ENCODE data around the gene SH3RF1. TPM values are rescaled to one million over a fixed set of nuclear protein-coding genes. Genes with fewer than 3 reads are reported as not detected.
"Not testable (repeated sequence)": the region's sequence is repeated elsewhere in the genome, so short reads cannot be mapped to it uniquely, and the experiment has no call there.

The SH3RF1 gene
- total RNA-seq, 1 experiment from 2014 or later, result 59.5 TPM

DNA sequence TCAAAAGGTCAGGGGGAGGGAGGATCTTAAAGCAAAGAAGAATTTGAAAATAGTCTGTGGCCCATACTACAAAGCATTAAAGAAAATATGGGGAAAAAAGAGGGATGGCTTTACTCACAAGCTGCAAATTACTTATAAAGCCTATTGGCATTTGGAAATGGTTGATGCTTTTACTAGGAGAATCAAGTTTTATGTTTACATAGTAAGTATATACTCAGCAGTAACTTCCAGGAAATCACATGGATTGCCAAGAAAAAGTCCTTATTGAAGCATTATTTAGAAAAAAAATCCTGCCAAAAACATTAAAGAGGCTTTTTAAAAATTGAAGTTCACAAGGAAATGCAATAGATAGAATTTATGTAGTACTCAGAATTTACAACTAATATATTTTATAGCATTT lies 8.4 kb upstream of the SH3RF1 start (continued):
- TF ChIP-seq YY1 (IDR thresholded peaks at IDR 0.05; ENCODE audit: extremely low read depth, insufficient replicate concordance, low read depth, low read length) (no peak), FOSL1 (IDR thresholded peaks at IDR 0.05; ENCODE audit: low read depth) (no peak), SIN3A (IDR thresholded peaks at IDR 0.05; ENCODE audit: low read depth) (no peak), CBX3 (IDR thresholded peaks at IDR 0.05; ENCODE audit: low read depth) (no peak)
- TF ChIP-seq, protein P1, sequence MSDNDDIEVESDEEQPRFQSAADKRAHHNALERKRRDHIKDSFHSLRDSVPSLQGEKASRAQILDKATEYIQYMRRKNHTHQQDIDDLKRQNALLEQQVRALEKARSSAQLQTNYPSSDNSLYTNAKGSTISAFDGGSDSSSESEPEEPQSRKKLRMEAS (IDR thresholded peaks at IDR 0.05), result no peak

DNA sequence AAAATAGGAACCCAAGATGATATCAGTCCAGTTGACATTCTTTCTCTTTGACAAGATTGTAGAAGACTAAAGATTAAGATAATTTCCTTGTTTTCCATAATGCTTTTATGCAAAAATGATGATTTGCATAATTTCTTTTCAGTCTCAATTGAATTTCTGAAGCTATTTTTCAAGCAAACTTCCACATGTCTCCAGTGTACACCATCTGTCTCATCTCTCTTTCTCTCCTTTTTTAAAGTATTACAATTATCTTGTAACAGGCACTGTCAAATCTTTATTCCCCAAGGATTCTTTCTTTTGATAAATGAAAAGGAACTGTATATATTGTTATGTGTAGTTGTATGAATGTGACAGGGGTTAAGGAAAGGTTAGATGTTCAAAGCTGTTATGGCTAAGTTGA lies 7.9 kb upstream of the SH3RF1 start:
- Histone ChIP-seq H3K27ac (ENCODE audit: low read depth, low read length) (no peak overlapping the region), H3K4me3 (replicated peaks in 1 of 2; ENCODE audit: low read depth in 1 of 2, low read length in 2 of 2) (no peak overlapping the region), H3K36me3 (ENCODE audit: control insufficient read depth in 1 of 2, insufficient read depth in 2 of 2, low read length in 2 of 2) (no peaks in the 10 kb centered on the region), H3K9me2 (ENCODE audit: insufficient read depth) (no peaks in the 10 kb centered on the region), H3K27me3 (ENCODE audit: insufficient read depth, low read length) (no peaks in the 10 kb centered on the region), H3K4me2 (ENCODE audit: low read length) (no peak overlapping the region), H4K20me1 (ENCODE audit: insufficient read depth) (no peaks in the 10 kb centered on the region), H3K79me2 (ENCODE audit: insufficient read depth, low read length) (no peaks in the 10 kb centered on the region), H3K4me1 (ENCODE audit: control insufficient read depth in 1 of 2, insufficient read depth in 2 of 2, low read length in 2 of 2) (no peaks in the 10 kb centered on the region; a peak in 1 of 4 replicates), H3K9ac (ENCODE audit: low read length) (no peak overlapping the region), H2AFZ (ENCODE audit: low read depth, low read length, poor library complexity, severe bottlenecking) (no peak overlapping the region), H3K9me3 (ENCODE audit: control insufficient read depth in 1 of 2, insufficient read depth in 1 of 2, low read depth in 1 of 2, low read length in 2 of 2) (no peaks in the 10 kb centered on the region)
- ChIA-PET POLR2A (no interaction called here), CTCF (no interaction called here), RAD21 (ENCODE audit: low non-redundant PET in 1 of 2, low total read pairs in 2 of 2, uncharacterized antibody in 2 of 2, unreplicated experiment in 2 of 2) (no interaction called here)
- intact Hi-C loops (cut with micrococcal nuclease), result no loop called here
- no TSS peak for BruUV-seq (replicated peaks)
- DNase-seq (ENCODE audit: low read depth, low spot score) (no peak), ATAC-seq (no peak)
- TF ChIP-seq TCF7L2 (IDR thresholded peaks at IDR 0.05; ENCODE audit: borderline replicate concordance, extremely low read depth, insufficient read depth, insufficient read length), result no peak
- TF ChIP-seq, protein P2, sequence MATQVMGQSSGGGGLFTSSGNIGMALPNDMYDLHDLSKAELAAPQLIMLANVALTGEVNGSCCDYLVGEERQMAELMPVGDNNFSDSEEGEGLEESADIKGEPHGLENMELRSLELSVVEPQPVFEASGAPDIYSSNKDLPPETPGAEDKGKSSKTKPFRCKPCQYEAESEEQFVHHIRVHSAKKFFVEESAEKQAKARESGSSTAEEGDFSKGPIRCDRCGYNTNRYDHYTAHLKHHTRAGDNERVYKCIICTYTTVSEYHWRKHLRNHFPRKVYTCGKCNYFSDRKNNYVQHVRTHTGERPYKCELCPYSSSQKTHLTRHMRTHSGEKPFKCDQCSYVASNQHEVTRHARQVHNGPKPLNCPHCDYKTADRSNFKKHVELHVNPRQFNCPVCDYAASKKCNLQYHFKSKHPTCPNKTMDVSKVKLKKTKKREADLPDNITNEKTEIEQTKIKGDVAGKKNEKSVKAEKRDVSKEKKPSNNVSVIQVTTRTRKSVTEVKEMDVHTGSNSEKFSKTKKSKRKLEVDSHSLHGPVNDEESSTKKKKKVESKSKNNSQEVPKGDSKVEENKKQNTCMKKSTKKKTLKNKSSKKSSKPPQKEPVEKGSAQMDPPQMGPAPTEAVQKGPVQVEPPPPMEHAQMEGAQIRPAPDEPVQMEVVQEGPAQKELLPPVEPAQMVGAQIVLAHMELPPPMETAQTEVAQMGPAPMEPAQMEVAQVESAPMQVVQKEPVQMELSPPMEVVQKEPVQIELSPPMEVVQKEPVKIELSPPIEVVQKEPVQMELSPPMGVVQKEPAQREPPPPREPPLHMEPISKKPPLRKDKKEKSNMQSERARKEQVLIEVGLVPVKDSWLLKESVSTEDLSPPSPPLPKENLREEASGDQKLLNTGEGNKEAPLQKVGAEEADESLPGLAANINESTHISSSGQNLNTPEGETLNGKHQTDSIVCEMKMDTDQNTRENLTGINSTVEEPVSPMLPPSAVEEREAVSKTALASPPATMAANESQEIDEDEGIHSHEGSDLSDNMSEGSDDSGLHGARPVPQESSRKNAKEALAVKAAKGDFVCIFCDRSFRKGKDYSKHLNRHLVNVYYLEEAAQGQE (IDR thresholded peaks at IDR 0.05; ENCODE audit: low read depth), result no peak
- TF ChIP-seq, protein P3, sequence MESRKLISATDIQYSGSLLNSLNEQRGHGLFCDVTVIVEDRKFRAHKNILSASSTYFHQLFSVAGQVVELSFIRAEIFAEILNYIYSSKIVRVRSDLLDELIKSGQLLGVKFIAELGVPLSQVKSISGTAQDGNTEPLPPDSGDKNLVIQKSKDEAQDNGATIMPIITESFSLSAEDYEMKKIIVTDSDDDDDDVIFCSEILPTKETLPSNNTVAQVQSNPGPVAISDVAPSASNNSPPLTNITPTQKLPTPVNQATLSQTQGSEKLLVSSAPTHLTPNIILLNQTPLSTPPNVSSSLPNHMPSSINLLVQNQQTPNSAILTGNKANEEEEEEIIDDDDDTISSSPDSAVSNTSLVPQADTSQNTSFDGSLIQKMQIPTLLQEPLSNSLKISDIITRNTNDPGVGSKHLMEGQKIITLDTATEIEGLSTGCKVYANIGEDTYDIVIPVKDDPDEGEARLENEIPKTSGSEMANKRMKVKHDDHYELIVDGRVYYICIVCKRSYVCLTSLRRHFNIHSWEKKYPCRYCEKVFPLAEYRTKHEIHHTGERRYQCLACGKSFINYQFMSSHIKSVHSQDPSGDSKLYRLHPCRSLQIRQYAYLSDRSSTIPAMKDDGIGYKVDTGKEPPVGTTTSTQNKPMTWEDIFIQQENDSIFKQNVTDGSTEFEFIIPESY (IDR thresholded peaks at IDR 0.05; ENCODE audit: extremely low read depth, insufficient replicate concordance, low read length), result no peak
- no peak for TF ChIP-seq SIN3A (IDR thresholded peaks at IDR 0.05; ENCODE audit: low read depth)
- no peak for TF ChIP-seq SRF (IDR thresholded peaks at IDR 0.05; ENCODE audit: low read depth)

DNA sequence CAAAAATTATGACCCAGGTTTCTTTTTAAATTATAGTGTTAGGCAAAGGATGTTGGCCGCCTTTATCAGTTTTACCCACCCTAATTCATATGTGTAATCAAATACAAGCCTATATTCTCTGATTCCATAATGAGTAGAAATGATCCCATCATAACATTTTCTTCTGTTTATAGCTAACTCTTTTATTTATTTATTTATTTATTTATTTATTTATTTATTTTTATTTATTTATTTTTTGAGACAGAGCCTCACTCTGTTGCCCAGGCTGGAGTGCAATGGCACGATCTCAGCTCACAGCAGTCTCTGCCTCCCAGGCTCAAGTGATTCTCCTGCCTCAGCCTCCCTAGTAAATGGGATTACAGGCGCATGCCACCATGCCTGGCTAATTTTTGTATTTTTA lies 7.1 kb upstream of the SH3RF1 start:
- CTCF ChIA-PET; H3K9me2 ChIP-seq (ENCODE audit: insufficient read depth); H4K20me1 ChIP-seq (ENCODE audit: insufficient read depth); H3K9me3 ChIP-seq (ENCODE audit: control insufficient read depth in 1 of 2, insufficient read depth in 1 of 2, low read depth in 1 of 2, low read length in 2 of 2); POLR2A ChIA-PET; RAD21 ChIA-PET (ENCODE audit: low non-redundant PET in 1 of 2, low total read pairs in 2 of 2, uncharacterized antibody in 2 of 2, unreplicated experiment in 2 of 2); H2AFZ ChIP-seq (ENCODE audit: low read depth, low read length, poor library complexity, severe bottlenecking); H3K27me3 ChIP-seq (ENCODE audit: insufficient read depth, low read length); H3K4me1 ChIP-seq (ENCODE audit: control insufficient read depth in 1 of 2, insufficient read depth in 2 of 2, low read length in 2 of 2); DNase-seq (ENCODE audit: low read depth, low spot score); H3K9ac ChIP-seq (ENCODE audit: low read length); H3K36me3 ChIP-seq (ENCODE audit: control insufficient read depth in 1 of 2, insufficient read depth in 2 of 2, low read length in 2 of 2); H3K4me2 ChIP-seq (ENCODE audit: low read length); ATAC-seq; intact Hi-C loops (cut with micrococcal nuclease); H3K79me2 ChIP-seq (ENCODE audit: insufficient read depth, low read length); H3K4me3 ChIP-seq (replicated peaks in 1 of 2; ENCODE audit: low read depth in 1 of 2, low read length in 2 of 2); BruUV-seq (replicated peaks); H3K27ac ChIP-seq (ENCODE audit: low read depth, low read length): not testable (repeated sequence)
